IMR-90 (cell line): ENCODE measurements around the gene WRAP53. TPM values are rescaled to one million over a fixed set of nuclear protein-coding genes. Genes with fewer than 3 reads are reported as not detected.

Source experiments
- ATAC-seq: fragments of 200-7000 bp; cut with Tn5 transposase; 2 replicates; pipeline ENCODE4 v1.9.1; 2020; ENCODE audit warnings: low read depth, mild to moderate bottlenecking, moderate library complexity
- BruUV-seq: library from RNA; stranded (reverse); fragments of 400-500 nt; replicated peaks from 2 replicates; lab custom pipeline; 2021; lab: Mats Ljungman, UMichigan
- CTCF ChIA-PET: fragments of 300-600 bp; formaldehyde crosslinking; extraction: SDS; loops from one replicate; lab custom pipeline; 2021; ENCODE audit warnings: antibody characterized with exemption; lab: Yijun Ruan, JAX
- POLR2A ChIA-PET: fragments of 300-600 bp; sonication (Branson Sonifier 250); formaldehyde crosslinking; loops from one replicate; lab custom pipeline; 2022; ENCODE audit warnings: antibody characterized with exemption; ENCODE audit not compliant: unreplicated experiment; lab: Charles Lee
- DNase-seq: peaks from one replicate; pipeline ENCODE4 v3.0.0; 2013
- H2AFZ ChIP-seq: replicated peaks from 2 replicates; pipeline ENCODE3; 2013; ENCODE audit warnings: low read length, mild to moderate bottlenecking; ENCODE audit not compliant: poor library complexity
- H2AK5ac ChIP-seq: 2 replicates; pipeline ENCODE4 v1.6.1; 2013; ENCODE audit warnings: low read depth, low read length, inconsistent platforms
- H2AK9ac ChIP-seq: replicated peaks from 2 replicates; pipeline ENCODE3; 2013; ENCODE audit warnings: mild to moderate bottlenecking, low read depth, low read length, moderate library complexity; ENCODE audit not compliant: poor library complexity
- H2BK120ac ChIP-seq: 2 replicates; pipeline ENCODE4 v1.6.1; 2013; ENCODE audit warnings: low read depth, low read length, inconsistent platforms
- H2BK15ac ChIP-seq: 3 replicates; pipeline ENCODE4 v1.6.1; 2013; ENCODE audit warnings: low read depth, low read length, inconsistent platforms
- H2BK20ac ChIP-seq: 2 replicates; pipeline ENCODE4 v1.6.1; 2013; ENCODE audit warnings: low read depth, mild to moderate bottlenecking, inconsistent platforms, low read length, moderate library complexity
- H2BK5ac ChIP-seq: 2 replicates; pipeline ENCODE4 v1.6.1; 2013; ENCODE audit warnings: mild to moderate bottlenecking, low read depth, low read length, inconsistent platforms; ENCODE audit not compliant: poor library complexity, severe bottlenecking
- H3K14ac ChIP-seq: replicated peaks from 2 replicates; pipeline ENCODE4 v1.6.1; 2013; ENCODE audit warnings: low read depth, low read length, inconsistent platforms
- H3K18ac ChIP-seq: 2 replicates; pipeline ENCODE4 v1.6.1; 2013; ENCODE audit warnings: low read depth, low read length, control low read depth
- H3K23ac ChIP-seq: 2 replicates; pipeline ENCODE4 v1.6.1; 2013; ENCODE audit warnings: low read depth, low read length, inconsistent platforms
- H3K27ac ChIP-seq: 2 replicates; pipeline ENCODE4 v1.5.1; 2013; ENCODE audit warnings: mild to moderate bottlenecking, control low read depth, low read length; ENCODE audit not compliant: insufficient read depth
- H3K27me3 ChIP-seq: 2 replicates; pipeline ENCODE4 v1.6.1; 2013; ENCODE audit warnings: low read length; ENCODE audit not compliant: control insufficient read depth, insufficient read depth
- H3K36me3 ChIP-seq: 2 replicates; pipeline ENCODE4 v1.6.1; 2013; ENCODE audit warnings: low read length, mixed read lengths; ENCODE audit not compliant: control insufficient read depth, insufficient read depth
- H3K4ac ChIP-seq: 2 replicates; pipeline ENCODE4 v1.6.1; 2013; ENCODE audit warnings: low read depth, low read length, inconsistent platforms
- H3K4me1 ChIP-seq: 2 replicates; pipeline ENCODE4 v1.6.1; 2013; ENCODE audit warnings: low read length, mixed read lengths; ENCODE audit not compliant: control insufficient read depth, insufficient read depth
- H3K4me2 ChIP-seq: 2 replicates; pipeline ENCODE4 v1.6.1; 2013; ENCODE audit warnings: low read depth, mild to moderate bottlenecking, control low read depth, low read length, moderate library complexity
- H3K4me3 ChIP-seq: 2 replicates; pipeline ENCODE4 v1.5.1; 2013; ENCODE audit warnings: low read depth, mild to moderate bottlenecking, control low read depth, low read length, moderate library complexity; ENCODE audit not compliant: insufficient read depth
- H3K56ac ChIP-seq: 2 replicates; pipeline ENCODE4 v1.6.1; 2013; ENCODE audit warnings: low read length, inconsistent platforms; ENCODE audit not compliant: insufficient read depth; ENCODE audit errors: extremely low read depth
- H3K79me1 ChIP-seq, 2 experiments: 2 replicates each; pipeline ENCODE4 v1.6.1; 2013; ENCODE audit warnings: low read length in 2 of 2, inconsistent platforms in 1 of 2, low read depth in 1 of 2
- H3K9ac ChIP-seq: 2 replicates; pipeline ENCODE4 v1.6.1; 2013; ENCODE audit warnings: low read depth, low read length, control low read depth
- H3K9me1 ChIP-seq: 2 replicates; pipeline ENCODE4 v1.6.1; 2013; ENCODE audit warnings: low read length, inconsistent platforms; ENCODE audit not compliant: insufficient read depth
- H3K9me3 ChIP-seq: 2 replicates; pipeline ENCODE4 v1.6.1; 2013; ENCODE audit warnings: low read length; ENCODE audit not compliant: control insufficient read depth, insufficient read depth
- H4K20me1 ChIP-seq: 2 replicates; pipeline ENCODE4 v1.6.1; 2013; ENCODE audit warnings: low read length, inconsistent platforms; ENCODE audit not compliant: insufficient read depth
- H4K5ac ChIP-seq: 2 replicates; pipeline ENCODE4 v1.6.1; 2013; ENCODE audit warnings: mild to moderate bottlenecking, low read depth, low read length, control low read depth
- H4K8ac ChIP-seq, 2 experiments: 2 replicates each; pipeline ENCODE4 v1.6.1; 2013; ENCODE audit warnings: low read depth in 2 of 2, low read length in 2 of 2, control low read depth in 1 of 2, inconsistent platforms in 1 of 2
- H4K91ac ChIP-seq: 2 replicates; pipeline ENCODE4 v1.6.1; 2013; ENCODE audit warnings: low read depth, low read length, inconsistent platforms; ENCODE audit not compliant: insufficient read depth
- BHLHE40 ChIP-seq: fragments of 150-350 bp; IDR thresholded peaks from 2 replicates; pipeline ENCODE4 v1.6.1; 2016; ENCODE audit warnings: mild to moderate bottlenecking, low read depth, low read length
- CEBPB ChIP-seq: IDR thresholded peaks from 2 replicates; pipeline ENCODE4 v1.6.1; 2012; ENCODE audit warnings: low read depth, low read length, improper control_type of control experiment
- FOS ChIP-seq: fragments of 150-350 bp; IDR thresholded peaks from 2 replicates; pipeline ENCODE4 v1.6.1; 2016; ENCODE audit warnings: low read depth, low read length
- MAFK ChIP-seq: IDR thresholded peaks from 2 replicates; pipeline ENCODE4 v1.6.1; 2012; ENCODE audit warnings: low read depth, low read length, improper control_type of control experiment
- MAZ ChIP-seq: IDR thresholded peaks from 2 replicates; pipeline ENCODE4 v1.6.1; 2012; ENCODE audit warnings: low read depth, mild to moderate bottlenecking, low read length, improper control_type of control experiment, moderate library complexity, borderline replicate concordance
- MXI1 ChIP-seq: IDR thresholded peaks from 2 replicates; pipeline ENCODE4 v1.6.1; 2012; ENCODE audit warnings: low read depth, mild to moderate bottlenecking, low read length, moderate library complexity, borderline replicate concordance
- NFE2L2 ChIP-seq: fragments of 150-350 bp; IDR thresholded peaks from 2 replicates; pipeline ENCODE4 v1.6.1; 2016; ENCODE audit warnings: low read depth, mild to moderate bottlenecking, low read length
- POLR2A ChIP-seq: IDR thresholded peaks from 2 replicates; pipeline ENCODE4 v1.6.1; 2012; ENCODE audit warnings: mild to moderate bottlenecking, low read depth, low read length
- RCOR1 ChIP-seq: IDR thresholded peaks from 2 replicates; pipeline ENCODE4 v1.6.1; 2012; ENCODE audit warnings: mild to moderate bottlenecking, low read length, improper control_type of control experiment; ENCODE audit not compliant: insufficient replicate concordance
- RFX5 ChIP-seq: IDR thresholded peaks from 2 replicates; pipeline ENCODE4 v1.8.0; 2012; ENCODE audit warnings: low read depth, mild to moderate bottlenecking, low read length, moderate library complexity
- SMC3 ChIP-seq: fragments of 150-350 bp; IDR thresholded peaks from 2 replicates; pipeline ENCODE4 v1.6.1; 2016; ENCODE audit warnings: low read depth, mild to moderate bottlenecking, antibody characterized with exemption, low read length, moderate library complexity
- WGBS, 2 experiments: methylation state at CpG; one replicate each; pipeline versions ENCODE4 v1.1.5 to v1.1.7; 2013; ENCODE audit warnings: missing lambda C conversion rate in 2 of 2; ENCODE audit not compliant: insufficient read length in 1 of 2; ENCODE audit errors: extremely low coverage in 2 of 2; 5-methylcytosine and 5-hydroxymethylcytosine counted together
- dilution Hi-C: fragments of 300-500 bp; cut with HindIII; formaldehyde crosslinking; loops from one replicate; pipeline ENCODE4 v1.14.3; 2018; ENCODE audit warnings: low sequenced_read_pairs; ENCODE audit not compliant: unreplicated experiment
- in situ Hi-C: fragments of 300-500 bp; cut with MboI; formaldehyde crosslinking; loops from 3 replicates; pipeline ENCODE4 v1.14.3; 2019; ENCODE audit warnings: low sequenced_read_pairs, inconsistent platforms, mixed read lengths
- intact Hi-C: fragments of 100-400 bp; cut with micrococcal nuclease; formaldehyde crosslinking; loops from 2 replicates; pipeline ENCODE4 v1.10.0; 2022
- polyA plus RNA-seq, 3 experiments: library from polyadenylated mRNA; depleted of rRNA; stranded (reverse); fragments of >200 nt; gene quantifications; 2 replicates each; pipeline ENCODE4 v1.2.3, GENCODE V29; 2012; ENCODE audit warnings: low replicate concordance in 1 of 3
- total RNA-seq: library from RNA; depleted of rRNA; stranded (reverse); fragments of >200 nt; gene quantifications from 2 replicates; pipeline ENCODE4 v1.2.3, GENCODE V29; 2012
- TF ChIP-seq, protein P1 (sequence below): fragments of 150-350 bp; IDR thresholded peaks from 2 replicates; pipeline ENCODE4 v1.6.1; 2016; ENCODE audit warnings: low read depth, mild to moderate bottlenecking, low read length, moderate library complexity, borderline replicate concordance
- TF ChIP-seq, protein P2 (sequence below): fragments of 150-350 bp; IDR thresholded peaks from 2 replicates; pipeline ENCODE4 v1.6.1; 2017; ENCODE audit warnings: mild to moderate bottlenecking, antibody characterized with exemption, low read length, low read depth
- TF ChIP-seq, protein P3 (sequence below): conservative IDR thresholded peaks from 2 replicates; pipeline ENCODE4 v1.5.1; 2012; ENCODE audit warnings: mild to moderate bottlenecking, low read depth, low read length, improper control_type of control experiment

Gene WRAP53
- total and polyA plus RNA-seq, 2 of the 4 experiments (the other 2 are of a cell fraction) = 6.6 to 9.5 TPM

- no peak overlapping the region for H3K9ac ChIP-seq
- ChIA-PET CTCF (no interaction called here), POLR2A (no interaction called here)
- no peak overlapping the region for H2AK9ac ChIP-seq
- no peaks in the 10 kb centered on the region; the same call in 1 of the 2 replicates for H4K20me1 ChIP-seq
- H2BK120ac ChIP-seq = no peak overlapping the region
- H3K36me3 ChIP-seq = no peaks in the 10 kb centered on the region
- H3K14ac ChIP-seq = no peak overlapping the region
- H2BK15ac ChIP-seq = no peak overlapping the region
- peaks cover 5% of the 10 kb centered on the region; the same call in 1 of the 2 replicates for H3K4me1 ChIP-seq
- WGBS, 2 experiments = 65% methylated on average over 5 of the region's 9 CpGs; no CpG with 5 or more reads in 1 of the 2 experiments
- H3K27ac ChIP-seq = no peak overlapping the region
- no TSS peak for BruUV-seq
- TF ChIP-seq BHLHE40 (no peak), CEBPB (no peak), POLR2A (no peak), FOS (no peak), RFX5 (no peak), MAFK (no peak), MXI1 (no peak), RCOR1 (no peak), SMC3 (no peak), MAZ (no peak), NFE2L2 (no peak)
- TF ChIP-seq, protein P1, sequence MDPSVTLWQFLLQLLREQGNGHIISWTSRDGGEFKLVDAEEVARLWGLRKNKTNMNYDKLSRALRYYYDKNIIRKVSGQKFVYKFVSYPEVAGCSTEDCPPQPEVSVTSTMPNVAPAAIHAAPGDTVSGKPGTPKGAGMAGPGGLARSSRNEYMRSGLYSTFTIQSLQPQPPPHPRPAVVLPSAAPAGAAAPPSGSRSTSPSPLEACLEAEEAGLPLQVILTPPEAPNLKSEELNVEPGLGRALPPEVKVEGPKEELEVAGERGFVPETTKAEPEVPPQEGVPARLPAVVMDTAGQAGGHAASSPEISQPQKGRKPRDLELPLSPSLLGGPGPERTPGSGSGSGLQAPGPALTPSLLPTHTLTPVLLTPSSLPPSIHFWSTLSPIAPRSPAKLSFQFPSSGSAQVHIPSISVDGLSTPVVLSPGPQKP = no peak
- TF ChIP-seq, protein P2, sequence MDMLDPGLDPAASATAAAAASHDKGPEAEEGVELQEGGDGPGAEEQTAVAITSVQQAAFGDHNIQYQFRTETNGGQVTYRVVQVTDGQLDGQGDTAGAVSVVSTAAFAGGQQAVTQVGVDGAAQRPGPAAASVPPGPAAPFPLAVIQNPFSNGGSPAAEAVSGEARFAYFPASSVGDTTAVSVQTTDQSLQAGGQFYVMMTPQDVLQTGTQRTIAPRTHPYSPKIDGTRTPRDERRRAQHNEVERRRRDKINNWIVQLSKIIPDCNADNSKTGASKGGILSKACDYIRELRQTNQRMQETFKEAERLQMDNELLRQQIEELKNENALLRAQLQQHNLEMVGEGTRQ = no peak
- TF ChIP-seq, protein P3, sequence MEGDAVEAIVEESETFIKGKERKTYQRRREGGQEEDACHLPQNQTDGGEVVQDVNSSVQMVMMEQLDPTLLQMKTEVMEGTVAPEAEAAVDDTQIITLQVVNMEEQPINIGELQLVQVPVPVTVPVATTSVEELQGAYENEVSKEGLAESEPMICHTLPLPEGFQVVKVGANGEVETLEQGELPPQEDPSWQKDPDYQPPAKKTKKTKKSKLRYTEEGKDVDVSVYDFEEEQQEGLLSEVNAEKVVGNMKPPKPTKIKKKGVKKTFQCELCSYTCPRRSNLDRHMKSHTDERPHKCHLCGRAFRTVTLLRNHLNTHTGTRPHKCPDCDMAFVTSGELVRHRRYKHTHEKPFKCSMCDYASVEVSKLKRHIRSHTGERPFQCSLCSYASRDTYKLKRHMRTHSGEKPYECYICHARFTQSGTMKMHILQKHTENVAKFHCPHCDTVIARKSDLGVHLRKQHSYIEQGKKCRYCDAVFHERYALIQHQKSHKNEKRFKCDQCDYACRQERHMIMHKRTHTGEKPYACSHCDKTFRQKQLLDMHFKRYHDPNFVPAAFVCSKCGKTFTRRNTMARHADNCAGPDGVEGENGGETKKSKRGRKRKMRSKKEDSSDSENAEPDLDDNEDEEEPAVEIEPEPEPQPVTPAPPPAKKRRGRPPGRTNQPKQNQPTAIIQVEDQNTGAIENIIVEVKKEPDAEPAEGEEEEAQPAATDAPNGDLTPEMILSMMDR = no peak
- DNase-seq (no peak), ATAC-seq (no peak)
- no peak overlapping the region for H4K5ac ChIP-seq
- in situ Hi-C loops = no loop called here
- 0 out of 2 replicates have a peak, but pooled peaks cover 4% of the 10 kb centered on the region for H3K9me1 ChIP-seq
- H3K27me3 ChIP-seq = peaks cover 62% of the 10 kb centered on the region
- no peak overlapping the region for H2AK5ac ChIP-seq
- no peaks in the 10 kb centered on the region for H3K9me3 ChIP-seq
- H3K56ac ChIP-seq = no peak overlapping the region
- no peak overlapping the region for H3K4me3 ChIP-seq
- H3K23ac ChIP-seq = no peak overlapping the region
- H2BK20ac ChIP-seq = no peak overlapping the region
- no peaks in the 10 kb centered on the region for H3K79me1 ChIP-seq
- H3K4ac ChIP-seq = no peak overlapping the region
- H2BK5ac ChIP-seq = no peak overlapping the region
- H4K91ac ChIP-seq = no peak overlapping the region
- dilution Hi-C loops = no loop called here
- intact Hi-C loops = no loop called here
- H4K8ac ChIP-seq = no peak overlapping the region
- H3K4me2 ChIP-seq = no peak overlapping the region
- H2AFZ ChIP-seq = no peak overlapping the region
- H3K18ac ChIP-seq = no peak overlapping the region
Measured at GRCh38 chr17:7719661-7720060, 31.4 kb downstream of the WRAP53 start.
